NCI-H2196 treated with DMSO at 0.1 percent for 48 hours (cell line): Measurements from ENCODE around the gene UBTD2.
"Not testable (repeated sequence)": the region's sequence is repeated elsewhere in the genome, so short reads cannot be mapped to it uniquely, and the experiment has no call there.

ENCODE experiments used
- DNase-seq: peaks from one replicate; lab custom pipeline; 2025; ENCODE audit not compliant: unreplicated experiment; lab: John Stamatoyannopoulos, UW

Gene UBTD2

DNA sequence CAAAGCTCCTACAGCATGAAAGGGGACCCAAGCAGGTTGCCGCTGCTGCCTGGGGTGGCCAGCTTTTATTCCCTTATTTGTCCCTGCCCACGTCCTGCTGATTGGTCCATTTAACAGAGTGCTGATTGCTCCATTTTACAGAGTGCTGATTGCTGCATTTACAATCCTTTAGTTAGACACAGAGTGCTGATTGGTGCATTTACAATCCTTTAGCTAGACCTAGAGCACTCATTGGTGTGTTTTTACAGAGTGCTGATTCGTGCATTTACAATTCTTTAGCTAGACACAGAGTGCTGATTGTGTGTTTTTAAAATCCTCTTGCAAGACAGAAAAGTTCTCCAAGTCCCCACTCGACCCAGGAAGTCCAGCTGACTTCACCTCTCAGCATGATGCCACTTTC is 85.8 kb downstream of the UBTD2 start:
- DNase-seq: not testable (repeated sequence)

- DNase-seq: no peak
Measured at GRCh38 chr5:172194985-172195774, 88.4 kb downstream of the UBTD2 start.

GRCh38 chr5:172193872-172194271 is 89.7 kb downstream of the UBTD2 start, which contains the start of gene EFCAB9:
EFCAB9 (plus strand) TSS chr5:172194172; CDS start chr5:172194173, 1 bp downstream.
- no peak for DNase-seq

- DNase-seq: no peak
Measured at GRCh38 chr5:172189693-172190296, 93.8 kb downstream of the UBTD2 start.

DNA sequence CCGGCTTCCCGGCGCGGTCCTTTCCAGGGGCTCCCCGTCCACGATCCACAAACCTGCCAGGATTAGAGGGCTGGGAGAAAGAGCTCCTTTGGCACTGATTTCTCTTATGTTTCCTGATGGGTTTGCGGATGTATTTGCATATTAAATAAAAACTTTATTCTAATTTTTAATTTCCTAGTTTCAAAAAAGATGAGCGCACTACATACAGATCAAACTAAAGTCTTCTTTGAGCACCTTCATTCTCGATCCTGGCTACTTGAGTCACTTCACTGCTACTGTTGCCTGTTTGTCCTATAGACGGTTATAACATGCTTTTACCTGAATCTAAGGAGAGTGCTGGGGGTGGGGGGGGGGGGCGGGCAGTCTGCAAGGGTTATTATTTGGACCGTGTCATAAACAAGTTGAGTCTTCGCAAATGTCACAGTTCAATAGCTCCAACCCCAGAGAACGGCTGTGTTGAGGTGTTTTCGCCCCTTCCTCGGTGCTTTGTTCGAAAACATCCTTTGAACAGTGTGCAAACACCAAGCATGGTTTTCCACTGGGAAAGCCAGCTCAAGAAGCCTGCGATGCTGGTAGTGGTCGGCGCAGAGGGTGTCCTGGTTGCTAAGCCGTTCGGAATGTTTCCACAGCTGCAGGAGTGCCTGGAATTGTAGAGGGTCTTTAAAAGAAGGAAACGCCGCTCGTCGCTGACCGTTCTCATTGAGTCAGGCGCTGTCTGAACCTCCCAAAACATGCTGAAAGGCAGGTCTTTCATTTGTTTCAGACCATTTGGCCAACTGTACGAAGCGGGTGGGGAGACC is 94.5 kb downstream of the UBTD2 start:
- no peak for DNase-seq

GRCh38 chr5:172188033-172188892 is 95.3 kb downstream of the UBTD2 start, which contains the start of gene STK10:
STK10 (minus strand) TSS chr5:172188224; CDS start chr5:172188042, 182 bp downstream.
- peak; percentile 74 for DNase-seq

GRCh38 chr5:172187118-172188032 is 96.2 kb downstream of the UBTD2 start:
- DNase-seq: no peak

DNA sequence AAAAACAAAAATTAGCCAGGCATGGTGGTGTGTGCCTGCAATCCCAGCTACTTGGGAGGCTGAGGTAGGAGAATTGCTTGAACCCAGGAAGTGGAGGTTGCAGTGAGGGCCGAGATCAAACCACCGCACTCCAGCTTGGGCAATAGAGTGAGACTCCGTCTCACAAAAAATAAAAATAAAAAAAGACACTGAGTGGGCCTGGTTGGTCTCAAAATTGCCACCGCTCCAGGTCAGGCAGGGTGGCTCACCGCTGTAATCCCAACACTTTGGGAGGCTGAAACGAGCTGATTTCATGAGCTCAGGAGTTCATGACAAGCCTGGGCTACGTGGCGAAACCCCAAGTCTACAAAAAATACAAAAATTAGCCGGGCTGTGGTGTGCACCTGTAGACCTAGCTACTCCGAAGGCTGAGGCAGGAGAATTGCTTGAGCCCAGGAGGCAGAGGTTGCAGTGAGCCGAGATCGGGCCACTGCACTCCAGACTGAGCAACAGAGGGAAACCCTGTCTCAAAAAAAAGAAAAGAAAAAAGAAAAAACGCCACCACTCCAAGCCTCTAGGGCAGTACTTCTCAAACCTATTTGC is 97.4 kb downstream of the UBTD2 start:
- DNase-seq: no peak

DNA sequence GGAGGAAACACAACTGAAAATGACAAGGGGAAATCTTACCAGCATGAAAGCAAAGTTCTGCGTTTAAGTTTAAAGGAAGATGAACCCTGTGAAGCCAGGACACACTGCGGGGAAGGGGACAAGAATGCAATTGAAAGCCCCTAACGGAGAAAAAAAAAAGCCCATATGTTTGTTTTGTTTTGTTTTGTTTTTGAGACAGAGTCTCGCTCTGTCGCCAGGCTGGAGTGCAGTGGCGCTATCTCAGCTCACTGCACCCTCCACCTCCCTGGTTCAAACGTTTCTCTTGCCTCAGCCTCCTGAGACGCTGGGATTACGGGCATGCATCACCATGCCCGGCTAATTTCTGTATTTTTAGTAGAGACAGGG is 98.5 kb downstream of the UBTD2 start:
- DNase-seq: no peak

- no peak for DNase-seq
Measured at GRCh38 chr5:172183881-172184280, 99.7 kb downstream of the UBTD2 start.

GRCh38 chr5:172182291-172182690 is 101.3 kb downstream of the UBTD2 start:
- no peak for DNase-seq

- no peak for DNase-seq
Measured at GRCh38 chr5:172180936-172181335, 102.6 kb downstream of the UBTD2 start.

DNA sequence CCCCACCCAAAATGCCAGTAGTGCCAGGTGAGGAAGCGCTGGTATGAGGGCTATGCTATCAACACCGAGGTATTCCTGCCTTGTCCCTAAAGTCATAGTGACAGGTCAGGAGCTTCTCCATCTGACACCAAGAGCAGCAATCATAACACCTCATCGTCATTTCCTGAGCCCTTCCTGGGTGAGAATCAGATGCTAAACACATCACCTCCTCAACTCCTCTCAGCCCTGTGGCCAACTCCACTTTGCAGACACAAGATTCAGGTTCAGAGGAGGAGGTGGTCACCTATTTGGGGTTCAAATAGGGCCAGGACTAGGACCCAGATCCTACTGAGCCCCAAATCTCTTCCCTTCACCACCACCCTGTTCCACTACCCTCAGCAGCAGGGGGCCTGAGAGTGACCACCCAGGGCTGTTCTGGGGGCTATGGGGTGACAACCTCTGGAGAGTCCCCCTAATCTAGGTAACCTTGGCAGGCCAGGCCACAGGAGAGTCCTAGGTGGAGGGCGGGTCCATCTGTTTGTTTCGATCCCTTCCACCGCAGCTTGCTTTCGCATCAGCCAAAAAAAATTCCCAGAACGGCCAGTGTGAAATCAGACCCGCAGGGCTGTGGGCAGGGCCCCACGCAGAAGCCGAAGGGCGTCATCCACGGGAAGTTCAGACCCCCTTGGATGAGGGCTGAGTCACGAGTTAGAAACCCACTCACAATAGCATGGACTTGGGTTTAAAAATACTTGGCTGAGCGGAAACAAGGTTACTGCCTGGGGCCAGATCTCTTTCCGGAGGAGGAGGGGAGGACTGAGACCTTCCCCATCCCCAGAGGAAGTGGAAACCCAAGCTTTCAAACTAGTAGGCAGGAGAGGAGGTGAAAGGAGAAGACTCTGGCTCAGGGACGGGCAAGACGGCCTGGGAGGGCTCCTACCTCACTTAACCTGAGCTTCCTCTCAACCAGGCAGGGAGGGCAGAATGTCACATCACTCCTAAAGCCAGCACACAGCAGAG is 104.3 kb downstream of the UBTD2 start:
- DNase-seq: no peak

DNA sequence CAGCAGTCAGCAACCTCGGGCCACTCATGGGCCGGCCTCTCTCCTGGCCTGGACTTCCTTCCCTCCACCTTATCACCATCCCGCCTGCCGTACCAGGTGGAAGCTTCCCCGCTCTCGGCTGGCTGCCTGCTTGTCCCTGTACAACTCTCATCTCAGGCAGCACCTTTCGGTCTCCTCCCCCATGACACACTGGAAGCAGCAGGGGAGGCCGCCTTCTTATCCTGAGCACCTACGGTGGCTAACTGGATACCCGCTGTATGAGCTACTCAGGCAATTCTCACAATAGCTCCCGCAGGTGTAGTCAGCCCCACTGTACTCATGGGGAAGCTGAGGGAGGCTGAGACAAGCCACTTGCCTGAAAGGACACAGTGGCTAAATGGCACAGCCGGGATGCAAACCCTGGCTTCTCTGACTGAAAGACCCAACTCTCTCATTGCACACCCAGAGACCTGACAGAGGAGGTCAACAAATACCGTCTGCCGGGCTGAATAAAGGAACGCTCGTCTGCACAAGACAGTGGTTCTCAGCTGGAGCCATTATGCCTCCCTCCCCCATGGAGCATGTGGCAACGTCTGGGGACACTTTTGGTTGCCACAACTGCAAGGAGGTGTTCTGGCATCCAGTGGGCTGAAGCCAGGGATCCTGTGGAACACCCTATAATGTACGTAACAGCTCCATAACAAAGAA is 105.1 kb downstream of the UBTD2 start:
- DNase-seq: no peak

DNA sequence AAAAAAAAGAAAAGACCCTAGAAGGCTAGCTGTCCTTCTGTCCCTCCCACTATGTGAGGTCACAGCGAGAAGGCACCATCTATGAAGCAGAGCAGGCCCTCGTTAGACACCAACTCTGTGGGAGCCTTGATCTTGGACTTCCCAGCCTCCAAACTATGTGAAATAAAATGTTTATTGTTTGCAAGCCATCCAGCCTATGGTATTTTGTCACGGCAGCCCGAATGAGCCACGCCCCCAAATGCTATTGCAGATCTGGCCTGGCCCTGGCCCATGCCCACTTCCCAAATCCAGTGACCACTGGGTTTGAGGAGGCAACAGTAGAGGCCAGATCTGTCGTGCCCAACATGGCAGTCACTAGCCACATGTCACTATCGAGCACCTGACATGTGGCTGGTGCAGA is 106.4 kb downstream of the UBTD2 start:
- DNase-seq: no peak

GRCh38 chr5:172175263-172175719 is 108.3 kb downstream of the UBTD2 start:
- DNase-seq: no peak

DNA sequence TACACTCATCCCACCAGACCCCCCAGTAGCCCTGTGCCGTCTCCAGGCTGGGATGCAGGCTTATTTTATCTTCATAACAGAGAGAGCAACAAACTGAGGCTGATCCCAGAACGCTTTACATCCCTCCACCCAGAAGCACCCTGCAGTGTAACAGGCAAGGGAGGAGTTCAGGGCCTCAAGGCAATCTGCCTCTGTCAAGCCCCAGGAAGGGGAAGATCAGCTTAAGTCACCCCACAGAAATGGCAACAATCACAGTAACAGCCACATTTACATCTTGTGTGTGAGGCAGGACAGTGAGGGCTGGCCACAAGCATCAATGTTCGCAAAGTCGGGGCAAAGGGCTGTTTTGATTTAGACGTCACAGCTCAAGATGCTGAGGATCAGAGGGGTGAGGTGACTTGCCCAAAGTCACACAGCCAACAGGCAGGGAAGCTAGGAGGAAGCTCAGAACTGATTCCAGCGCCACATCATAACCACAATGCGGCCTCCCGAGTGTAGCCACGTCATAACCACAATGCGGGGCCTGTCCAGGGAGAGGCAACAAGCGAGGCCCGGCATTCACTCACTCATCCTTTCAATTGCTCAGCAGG is 109.9 kb downstream of the UBTD2 start:
- no peak for DNase-seq
